GM12801 (cell line): Measurements from ENCODE around the gene MTMR1.

Source experiments
- TF ChIP-seq, protein P1 (sequence below): IDR thresholded peaks from one replicate; pipeline ENCODE4 v1.5.1; 2011; ENCODE audit warnings: control low read depth; ENCODE audit not compliant: insufficient read length; ENCODE audit errors: extremely low read depth

The MTMR1 gene

DNA sequence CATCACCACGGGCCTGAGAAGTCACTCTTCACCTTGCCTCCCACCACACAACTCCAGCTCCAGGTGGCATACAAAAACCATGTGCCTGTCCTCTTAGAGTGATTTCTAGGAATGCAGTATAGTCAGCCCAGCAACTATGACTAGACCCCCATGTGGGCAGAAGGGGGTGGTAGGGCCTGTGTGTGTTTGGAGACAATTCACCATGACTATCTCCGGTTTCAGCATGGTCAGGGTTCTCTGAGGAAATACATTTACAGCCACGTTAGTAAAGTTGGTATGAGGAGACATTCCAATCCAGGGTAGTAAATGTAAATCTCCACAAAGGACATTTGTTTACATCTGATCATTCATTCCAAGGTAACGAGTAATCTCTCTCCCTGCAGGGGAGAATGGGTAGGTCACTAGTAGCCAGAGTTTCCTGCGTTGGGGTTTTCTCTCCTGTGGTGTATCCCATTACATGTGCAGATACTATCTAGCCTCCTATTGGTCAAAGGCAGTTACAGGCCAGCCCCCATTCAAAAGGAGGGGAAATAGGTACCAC is 4.2 kb upstream of the MTMR1 start:
- TF ChIP-seq, protein P1, sequence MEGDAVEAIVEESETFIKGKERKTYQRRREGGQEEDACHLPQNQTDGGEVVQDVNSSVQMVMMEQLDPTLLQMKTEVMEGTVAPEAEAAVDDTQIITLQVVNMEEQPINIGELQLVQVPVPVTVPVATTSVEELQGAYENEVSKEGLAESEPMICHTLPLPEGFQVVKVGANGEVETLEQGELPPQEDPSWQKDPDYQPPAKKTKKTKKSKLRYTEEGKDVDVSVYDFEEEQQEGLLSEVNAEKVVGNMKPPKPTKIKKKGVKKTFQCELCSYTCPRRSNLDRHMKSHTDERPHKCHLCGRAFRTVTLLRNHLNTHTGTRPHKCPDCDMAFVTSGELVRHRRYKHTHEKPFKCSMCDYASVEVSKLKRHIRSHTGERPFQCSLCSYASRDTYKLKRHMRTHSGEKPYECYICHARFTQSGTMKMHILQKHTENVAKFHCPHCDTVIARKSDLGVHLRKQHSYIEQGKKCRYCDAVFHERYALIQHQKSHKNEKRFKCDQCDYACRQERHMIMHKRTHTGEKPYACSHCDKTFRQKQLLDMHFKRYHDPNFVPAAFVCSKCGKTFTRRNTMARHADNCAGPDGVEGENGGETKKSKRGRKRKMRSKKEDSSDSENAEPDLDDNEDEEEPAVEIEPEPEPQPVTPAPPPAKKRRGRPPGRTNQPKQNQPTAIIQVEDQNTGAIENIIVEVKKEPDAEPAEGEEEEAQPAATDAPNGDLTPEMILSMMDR = no peak

DNA sequence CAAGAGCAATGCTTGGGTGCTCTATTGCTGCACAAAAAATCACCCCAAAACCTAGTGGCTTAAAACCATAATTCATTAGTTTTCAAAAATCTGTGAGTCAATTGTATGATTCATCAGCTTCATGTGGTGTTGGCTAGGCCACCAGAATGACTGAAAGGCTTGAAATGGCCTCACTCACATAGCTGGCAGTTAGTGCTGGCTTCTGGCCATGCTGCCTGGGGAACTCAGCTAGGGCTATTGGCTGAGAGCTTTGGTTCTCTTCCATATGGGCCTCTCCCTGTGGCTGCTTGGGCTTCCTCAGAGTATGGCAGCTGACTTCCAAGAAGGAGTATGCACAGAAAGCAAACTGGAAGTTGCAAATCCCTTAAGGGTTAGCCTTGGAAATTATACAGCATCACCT is 3.1 kb upstream of the MTMR1 start:
- TF ChIP-seq, protein P1 = no peak

DNA sequence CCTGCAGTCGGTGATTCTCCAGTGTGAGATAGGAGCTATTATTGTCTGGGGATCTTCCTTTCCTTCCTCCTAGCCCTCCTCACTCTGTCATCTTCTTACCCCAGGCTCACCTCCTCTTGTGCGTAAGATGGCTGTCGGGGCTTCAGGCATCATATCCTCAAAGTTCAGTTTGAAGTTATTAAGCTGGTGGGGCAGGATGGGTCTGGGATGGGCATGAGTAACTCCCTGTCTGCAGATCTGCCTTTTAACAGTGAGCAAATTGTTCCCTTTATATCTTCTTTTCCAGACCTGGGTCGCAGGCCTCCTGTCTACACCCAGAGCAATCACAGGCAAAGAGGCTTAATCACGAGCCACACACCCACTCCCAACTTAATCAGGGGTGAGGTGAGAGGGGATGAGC is 900 bp upstream of the MTMR1 start:
- TF ChIP-seq, protein P1 = no peak

DNA sequence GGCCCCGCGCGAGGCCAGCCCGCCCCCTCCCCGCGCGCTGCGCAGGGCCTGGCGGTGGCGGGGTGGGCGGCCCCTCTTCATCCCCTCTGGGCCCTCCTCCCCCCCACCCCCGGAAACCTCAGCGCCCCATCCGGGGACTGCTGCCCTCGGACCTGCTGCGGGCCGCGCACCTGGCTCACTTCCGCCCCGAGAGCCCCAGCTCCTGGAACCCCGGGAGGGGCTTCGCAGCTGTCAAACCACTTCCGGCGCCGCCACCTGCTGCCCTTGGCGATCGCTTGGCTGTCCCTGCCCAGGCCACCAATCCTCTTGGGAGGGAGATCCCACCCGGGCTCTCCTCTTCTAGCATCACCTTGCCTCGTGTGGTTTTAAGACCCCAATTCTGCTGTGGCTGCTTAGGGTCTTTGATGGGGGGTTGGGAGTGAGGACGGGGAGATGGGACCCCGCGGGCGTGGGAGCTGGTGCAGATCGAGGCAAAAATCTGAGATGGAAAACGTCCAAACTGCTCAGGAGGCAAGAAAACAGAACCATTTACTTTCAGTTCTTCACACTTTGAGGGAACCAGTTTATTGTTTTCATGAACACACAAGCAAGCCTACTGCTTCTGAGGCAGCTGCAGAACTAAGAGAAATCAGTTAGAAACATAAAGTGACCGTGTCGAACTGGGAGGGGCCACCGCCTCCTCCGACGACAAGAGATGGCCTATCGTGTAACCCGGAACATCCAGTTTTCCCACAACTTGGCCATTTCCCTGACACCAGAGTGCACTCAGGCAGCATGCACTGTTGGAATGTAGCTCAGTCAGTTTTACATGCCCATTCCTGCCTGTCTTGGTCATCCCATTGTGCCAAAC is 754 bp downstream of the MTMR1 start:
- TF ChIP-seq, protein P1 = no peak

DNA sequence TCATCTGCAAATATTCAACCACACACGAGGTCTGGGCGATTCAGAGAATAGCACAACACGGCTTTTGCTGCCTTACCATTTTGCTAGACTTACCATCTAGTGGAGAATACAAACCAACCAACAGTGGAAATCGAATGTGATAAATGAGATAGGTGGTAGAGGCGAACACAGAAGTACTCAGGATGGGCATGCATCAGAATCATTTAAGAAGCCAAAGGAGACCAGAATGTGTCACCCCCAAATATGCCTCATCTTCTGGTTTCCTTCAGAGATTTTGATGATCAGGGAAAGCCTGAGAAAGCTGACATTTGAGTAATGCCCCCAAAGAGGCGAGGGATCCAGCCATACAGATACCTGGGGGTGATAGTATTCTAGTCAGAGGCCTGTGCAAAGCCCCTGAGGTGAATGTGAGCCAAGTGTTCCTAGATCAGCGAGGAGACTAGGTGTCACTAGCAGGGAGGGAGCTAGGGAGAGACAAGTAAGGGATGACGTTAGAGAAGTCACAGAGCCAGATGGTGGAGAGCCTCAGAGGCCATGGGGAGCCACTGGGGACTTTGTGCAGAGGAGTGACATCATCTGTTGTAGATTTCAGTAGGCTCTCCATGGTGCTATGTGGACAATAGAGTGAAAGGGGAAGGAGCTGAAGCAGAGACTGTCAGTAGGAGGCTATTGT is 1.7 kb downstream of the MTMR1 start:
- TF ChIP-seq, protein P1 = no peak

DNA sequence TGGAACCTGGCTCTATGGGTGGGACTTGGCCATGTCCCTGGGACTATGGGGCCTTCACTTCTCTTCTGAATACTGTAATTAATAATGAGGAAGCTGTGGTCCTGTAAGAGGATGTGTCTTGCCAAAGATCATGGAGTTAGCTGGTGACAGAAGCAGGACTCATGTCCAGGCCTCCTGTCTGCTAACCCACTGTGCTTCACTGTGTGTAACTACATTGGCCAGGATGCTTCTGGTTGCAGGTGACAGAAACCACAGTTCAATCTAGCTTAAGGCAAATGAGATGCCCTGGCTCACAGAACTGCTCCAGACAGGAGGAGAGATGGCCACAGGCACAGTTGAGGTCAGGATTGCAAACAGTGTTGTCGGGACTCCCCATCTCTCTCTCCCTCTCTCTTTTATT is 3.1 kb downstream of the MTMR1 start:
- TF ChIP-seq, protein P1 = no peak

DNA sequence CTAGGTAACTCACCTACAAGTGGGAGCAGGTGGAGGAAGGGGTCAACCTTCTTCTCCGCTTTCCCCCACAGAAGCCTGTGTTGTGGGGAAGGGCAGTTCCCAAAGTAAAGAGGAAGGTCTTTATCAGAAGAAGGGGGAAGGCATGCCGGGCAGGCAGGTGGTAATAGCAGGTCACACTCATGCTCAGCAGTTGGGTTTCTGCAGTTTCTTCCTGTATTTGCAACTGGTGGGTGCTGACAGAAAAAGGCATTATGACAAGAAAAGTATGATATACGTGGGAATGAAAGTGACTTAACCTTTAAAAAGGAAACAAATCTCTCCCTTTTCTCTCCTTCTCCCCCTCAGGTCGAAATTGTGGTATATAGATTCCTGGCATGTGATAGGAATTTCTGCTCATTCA is 3.7 kb downstream of the MTMR1 start:
- TF ChIP-seq, protein P1 = no peak
